HepG2 (cell line): ENCODE measurements around the gene ZNF653. TPM values are rescaled to one million over a fixed set of nuclear protein-coding genes. Genes with fewer than 3 reads are reported as not detected.

ENCODE experiments used
- DR1 ChIP-seq: sonication (generic); formaldehyde crosslinking; IDR thresholded peaks from 2 replicates; pipeline ENCODE4 v1.8.0; 2021; ENCODE audit warnings: mild to moderate bottlenecking, missing genetic modification reagents, inconsistent platforms
- ETV5 ChIP-seq: IDR thresholded peaks from 2 replicates; pipeline ENCODE4 v1.6.1; 2018; ENCODE audit warnings: missing biosample characterization, missing genetic modification reagents, inconsistent platforms, borderline replicate concordance
- FOXA1 ChIP-seq, 2 experiments: fragments of 450-650 bp in 1 of 2; sonication (generic) in 1 of 2; formaldehyde crosslinking in 1 of 2; IDR thresholded peaks; 2 replicates each; pipeline versions ENCODE4 v1.4.0 to v1.6.1; 2016 to 2020; ENCODE audit warnings: missing genetic modification reagents in 1 of 2
- GATAD1 ChIP-seq: IDR thresholded peaks from 2 replicates; pipeline ENCODE4 v1.6.1; 2016; ENCODE audit warnings: missing genetic modification reagents, missing compliant biosample characterization
- HES4 ChIP-seq: sonication (generic); formaldehyde crosslinking; IDR thresholded peaks from 2 replicates; pipeline ENCODE4 v1.9.0; 2021; ENCODE audit warnings: mild to moderate bottlenecking, missing genetic modification reagents, borderline replicate concordance
- MTF2 ChIP-seq: sonication (generic); formaldehyde crosslinking; IDR thresholded peaks from 2 replicates; pipeline ENCODE4 v1.5.0; 2020; ENCODE audit warnings: missing genetic modification reagents, borderline replicate concordance
- NFE2L1 ChIP-seq: sonication (generic); formaldehyde crosslinking; IDR thresholded peaks from 2 replicates; pipeline ENCODE4 v1.4.0; 2020; ENCODE audit warnings: missing genetic modification reagents, mild to moderate bottlenecking, borderline replicate concordance
- PLSCR1 ChIP-seq: sonication (generic); formaldehyde crosslinking; IDR thresholded peaks from 2 replicates; pipeline ENCODE4 v1.5.0; 2020; ENCODE audit warnings: missing genetic modification reagents, mild to moderate bottlenecking, borderline replicate concordance
- REL ChIP-seq: sonication (generic); formaldehyde crosslinking; conservative IDR thresholded peaks from 2 replicates; pipeline ENCODE4 v1.8.0; 2022; ENCODE audit warnings: mild to moderate bottlenecking, missing genetic modification reagents, moderate library complexity
- SALL1 ChIP-seq: sonication (generic); formaldehyde crosslinking; IDR thresholded peaks from 2 replicates; pipeline ENCODE4 v1.8.0; 2022; ENCODE audit warnings: mild to moderate bottlenecking, missing genetic modification reagents
- SRSF4 ChIP-seq: fragments of 200-400 bp; formaldehyde crosslinking; IDR thresholded peaks from one replicate; pipeline ENCODE4 v1.6.1; 2018; ENCODE audit warnings: mild to moderate bottlenecking, low read depth, low read length, moderate library complexity; ENCODE audit not compliant: poor library complexity, severe bottlenecking
- STAG1 ChIP-seq: sonication (generic); formaldehyde crosslinking; IDR thresholded peaks from 2 replicates; pipeline ENCODE4 v1.4.0; 2020; ENCODE audit warnings: missing genetic modification reagents
- TCF7L2 ChIP-seq: IDR thresholded peaks from 2 replicates; pipeline ENCODE4 v1.6.1; 2011; ENCODE audit warnings: mild to moderate bottlenecking, low read depth, low read length, moderate library complexity
- ZFAT ChIP-seq: sonication (generic); formaldehyde crosslinking; conservative IDR thresholded peaks from 2 replicates; pipeline ENCODE4 v1.8.1; 2023; ENCODE audit warnings: missing genetic modification reagents, inconsistent platforms
- ZNF17 ChIP-seq: sonication (generic); formaldehyde crosslinking; IDR thresholded peaks from 2 replicates; pipeline ENCODE4 v1.5.0; 2020; ENCODE audit warnings: mild to moderate bottlenecking, missing genetic modification reagents
- ZNF207 ChIP-seq: fragments of 450-650 bp; IDR thresholded peaks from 2 replicates; pipeline ENCODE4 v1.6.1; 2016; ENCODE audit warnings: antibody characterized with exemption, borderline replicate concordance
- ZNF431 ChIP-seq: sonication (generic); formaldehyde crosslinking; IDR thresholded peaks from 2 replicates; pipeline ENCODE4 v1.9.0; 2022; ENCODE audit warnings: missing genetic modification reagents, low read depth, mild to moderate bottlenecking, borderline replicate concordance
- ZNF451 ChIP-seq: sonication (generic); formaldehyde crosslinking; IDR thresholded peaks from 2 replicates; pipeline ENCODE4 v1.5.0; 2020; ENCODE audit warnings: mild to moderate bottlenecking, missing genetic modification reagents
- ZNF512 ChIP-seq: sonication (generic); formaldehyde crosslinking; IDR thresholded peaks from 2 replicates; pipeline ENCODE4 v1.4.0; 2020; ENCODE audit warnings: mild to moderate bottlenecking, missing genetic modification reagents
- ZNF512B ChIP-seq: sonication (generic); formaldehyde crosslinking; IDR thresholded peaks from 2 replicates; pipeline ENCODE4 v1.5.1; 2020; ENCODE audit warnings: missing genetic modification reagents, mild to moderate bottlenecking, borderline replicate concordance
- ZNF550 ChIP-seq: sonication (generic); formaldehyde crosslinking; IDR thresholded peaks from 2 replicates; pipeline ENCODE4 v1.4.0; 2020; ENCODE audit warnings: mild to moderate bottlenecking, missing genetic modification reagents, borderline replicate concordance
- ZNF75D ChIP-seq: sonication (generic); formaldehyde crosslinking; IDR thresholded peaks from 2 replicates; pipeline ENCODE4 v1.8.1; 2023; ENCODE audit warnings: missing genetic modification reagents, mild to moderate bottlenecking, borderline replicate concordance
- ZNF772 ChIP-seq: sonication (generic); formaldehyde crosslinking; IDR thresholded peaks from 2 replicates; pipeline ENCODE4 v1.5.0; 2020; ENCODE audit warnings: mild to moderate bottlenecking, missing genetic modification reagents
- ZSCAN22 ChIP-seq: sonication (generic); formaldehyde crosslinking; IDR thresholded peaks from 2 replicates; pipeline ENCODE4 v1.4.0; 2020; ENCODE audit warnings: mild to moderate bottlenecking, missing genetic modification reagents
- polyA plus RNA-seq, 8 experiments: library from polyadenylated mRNA; depleted of rRNA in 3 of 8; stranded (reverse) in 7 of 8; unstranded in 1 of 8; fragments of >200 nt; fragmentation: Illumina TruSeq in 4 of 8; extraction: Trizol in 4 of 8; gene quantifications; 2 replicates each; pipeline versions ENCODE4 v1.2.1 to v1.2.3, GENCODE V29; 2011 to 2016; ENCODE audit warnings: low read depth in 4 of 8, missing spikeins in 1 of 8, mixed read lengths in 1 of 8; ENCODE audit not compliant: insufficient read depth in 1 of 8
- total RNA-seq, 5 experiments: library from RNA; depleted of rRNA; stranded (reverse); fragments of >200 nt; fragmentation: Illumina TruSeq; extraction: Trizol; gene quantifications; 2 replicates each; pipeline ENCODE4 v1.2.3, GENCODE V29; 2016; ENCODE audit warnings: low read depth in 1 of 5

ZNF653 gene
- total and polyA plus RNA-seq, 2 of the 13 experiments (the other 11 are each of a cell fraction or from before 2014, with no cell fraction given) = 4.7 to 7.1 TPM

- 0 out of 2 replicates have a peak, but pooled peaks have one; percentile 56 for TF ChIP-seq ZNF431 (CRISPR knock-in tag)
- no peak for TF ChIP-seq ZNF17 (CRISPR knock-in tag)
- 0 out of 2 replicates have a peak, but pooled peaks have one; percentile 47 for TF ChIP-seq DR1 (CRISPR knock-in tag)
- no peak for TF ChIP-seq REL (CRISPR knock-in tag)
- TF ChIP-seq STAG1 (CRISPR knock-in tag) = 0 out of 2 replicates have a peak, but pooled peaks have one; percentile 8
- no peak for TF ChIP-seq ZNF550
- TF ChIP-seq ZSCAN22 (CRISPR knock-in tag) = no peak
- TF ChIP-seq MTF2 (CRISPR knock-in tag) = no peak
- no peak for TF ChIP-seq ZNF512B (CRISPR knock-in tag)
- no peak for TF ChIP-seq TCF7L2
- TF ChIP-seq ETV5 = no peak
- no peak for TF ChIP-seq SRSF4
- 0 out of 2 replicates have a peak, but pooled peaks have one; percentile 12 for TF ChIP-seq GATAD1 (CRISPR knock-in tag)
- TF ChIP-seq ZNF512 (CRISPR knock-in tag) = no peak
- no peak for TF ChIP-seq PLSCR1
- TF ChIP-seq NFE2L1 (CRISPR knock-in tag) = no peak
- TF ChIP-seq ZFAT (CRISPR knock-in tag) = no peak
- peak; percentile 41 for TF ChIP-seq SALL1 (CRISPR knock-in tag)
- TF ChIP-seq ZNF451 (CRISPR knock-in tag) = no peak
- no peak for TF ChIP-seq ZNF772 (CRISPR knock-in tag)
- no peak for TF ChIP-seq FOXA1 (IDR thresholded peaks at IDR 0.05)
- TF ChIP-seq FOXA1 (CRISPR knock-in tag; IDR thresholded peaks at IDR 0.05) = no peak
- TF ChIP-seq ZNF207 = no peak
- no peak for TF ChIP-seq ZNF75D
- TF ChIP-seq HES4 = no peak
These were observed 30.4 kb upstream of the ZNF653 start (continued) for GRCh38 chr19:11535792-11536595.
